GM19463 (cell line): ENCODE results near the gene SEMA3A.

ENCODE experiments used
- ATAC-seq: cut with Tn5 transposase; IDR thresholded peaks from one replicate; pipeline ENCODE4 v1.9.1; 2021; ENCODE audit warnings: mild to moderate bottlenecking, moderate library complexity; ENCODE audit not compliant: unreplicated experiment

The SEMA3A gene

DNA sequence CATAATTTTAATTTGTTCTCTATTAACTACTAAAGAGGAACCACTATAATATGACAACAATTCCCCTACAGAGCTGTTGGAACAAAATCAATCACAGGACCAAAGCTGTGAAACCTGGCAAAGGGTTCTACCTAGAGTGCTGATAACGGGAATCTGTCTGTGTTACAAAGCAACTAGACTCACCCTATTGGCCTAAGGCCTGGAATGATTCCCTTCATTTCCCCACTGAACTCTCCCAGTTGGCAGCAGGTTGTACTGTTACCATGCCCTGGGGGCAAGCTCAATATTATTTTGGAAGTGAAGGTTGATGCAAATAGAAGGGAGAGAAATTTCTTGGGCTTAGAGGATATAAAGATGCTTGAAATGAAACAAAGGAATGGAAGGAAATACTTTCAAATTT lies 81.8 kb downstream of the SEMA3A start:
- ATAC-seq, result no peak

DNA sequence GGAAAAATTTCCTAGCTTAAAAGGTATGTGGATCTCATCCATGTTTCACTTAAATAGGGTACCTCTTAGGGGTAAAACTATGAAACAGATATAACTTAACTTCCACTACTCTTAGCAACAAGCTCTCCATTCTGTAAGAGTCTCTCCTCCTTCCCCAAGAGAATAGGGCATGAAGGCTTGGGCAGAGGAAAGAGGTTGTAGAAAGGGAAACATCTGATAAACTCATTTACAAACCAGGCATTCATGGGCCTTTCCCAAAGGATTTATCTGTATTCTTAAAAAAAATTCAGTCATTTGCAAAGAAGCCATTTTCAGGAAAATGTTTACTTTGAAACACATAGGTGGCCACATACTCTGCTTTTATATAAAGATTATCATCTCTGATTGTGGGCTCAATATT lies 82.7 kb downstream of the SEMA3A start:
- ATAC-seq, result no peak

DNA sequence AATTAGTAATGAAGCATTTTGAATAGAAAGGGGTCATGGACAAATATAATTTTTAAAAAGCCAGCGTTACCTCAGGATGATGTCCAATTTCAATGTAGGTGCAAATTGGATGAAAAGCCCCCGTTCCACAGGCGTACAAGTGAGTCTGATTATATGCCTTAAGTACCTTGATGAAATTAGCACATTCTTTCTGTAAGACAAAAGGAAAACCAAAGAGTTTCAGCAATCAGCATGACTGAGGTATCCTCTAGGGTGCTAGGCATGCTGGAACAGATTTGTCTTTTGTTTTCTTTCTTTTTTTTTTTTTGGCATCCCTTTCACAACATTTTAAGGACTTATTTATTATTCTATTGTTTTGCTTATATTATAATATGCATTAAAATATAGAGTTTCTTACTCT lies 84.2 kb downstream of the SEMA3A start:
- no peak for ATAC-seq

DNA sequence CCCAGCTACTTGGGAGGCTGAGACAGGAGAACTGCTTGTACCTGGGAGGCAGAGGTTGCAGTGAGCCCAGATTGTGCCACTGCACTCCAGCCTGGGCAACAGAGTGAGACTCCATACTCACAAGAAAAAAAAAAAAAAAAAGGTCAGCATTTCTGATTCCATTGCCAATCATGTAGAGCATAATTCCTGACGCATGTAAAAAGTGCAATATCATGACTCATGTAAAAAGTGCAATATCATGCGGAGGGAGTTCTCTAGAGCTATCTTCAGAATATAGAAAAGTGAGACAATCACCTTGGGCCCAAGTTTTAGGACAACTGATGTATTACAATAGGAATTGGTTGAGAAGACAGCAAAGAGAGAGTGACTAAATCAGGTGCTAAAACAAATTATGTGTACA lies 85.8 kb downstream of the SEMA3A start:
- no peak for ATAC-seq

DNA sequence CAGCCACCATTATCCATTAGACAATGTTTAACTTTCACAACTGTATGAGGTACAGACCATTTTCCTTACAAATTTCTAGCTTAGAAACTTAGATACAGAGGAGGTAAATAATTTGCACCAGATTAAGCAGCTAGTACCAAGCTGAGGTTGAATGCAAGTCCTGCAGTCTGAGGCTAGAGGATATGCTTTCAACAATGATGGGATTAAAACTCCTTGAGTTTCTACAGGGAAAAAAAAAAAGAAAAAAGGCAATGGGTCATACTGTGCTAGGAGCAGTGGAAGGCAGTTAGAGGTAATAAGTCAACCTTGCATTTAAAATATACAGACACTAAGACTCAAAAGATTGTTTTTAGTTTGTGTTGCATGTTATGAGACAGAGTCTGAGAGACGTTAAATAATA lies 86.5 kb downstream of the SEMA3A start:
- no peak for ATAC-seq

DNA sequence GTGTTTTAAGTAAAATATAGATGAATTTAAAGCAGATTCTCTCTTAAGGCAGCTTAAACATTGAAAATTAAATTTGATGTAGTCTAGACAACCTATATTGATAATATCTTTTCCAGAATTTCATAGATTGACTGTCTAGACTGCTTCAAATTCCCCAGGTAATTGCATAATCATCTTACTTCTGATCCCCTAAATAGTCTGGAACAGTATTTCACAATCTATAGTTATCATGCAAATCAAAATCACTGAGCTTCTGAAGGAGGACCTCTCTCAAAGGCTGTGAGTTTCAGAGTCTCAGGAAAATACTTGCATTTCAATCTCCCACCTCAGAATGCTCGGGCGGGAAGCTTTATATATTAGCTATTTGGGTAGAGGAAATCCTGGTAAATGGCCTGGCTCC lies 87.3 kb downstream of the SEMA3A start:
- no peak for ATAC-seq

DNA sequence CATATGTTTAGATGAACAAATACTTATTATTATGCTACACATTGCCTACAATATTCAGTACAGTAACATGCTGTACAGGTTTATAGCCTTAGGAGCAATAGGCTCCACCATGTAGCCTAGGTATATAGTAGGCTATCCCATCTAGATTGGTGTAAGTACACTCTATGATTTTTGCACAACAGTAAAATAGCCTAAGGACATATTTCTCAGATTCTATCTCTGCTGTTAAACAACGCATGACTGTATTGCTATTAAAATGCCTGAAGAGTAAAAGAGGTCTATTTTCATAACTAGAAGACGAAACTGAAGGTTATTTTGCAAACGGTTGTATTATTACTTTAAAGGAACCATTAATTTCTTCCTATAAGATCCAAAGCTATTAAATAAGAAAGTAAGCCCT lies 88.3 kb downstream of the SEMA3A start:
- ATAC-seq, result no peak

DNA sequence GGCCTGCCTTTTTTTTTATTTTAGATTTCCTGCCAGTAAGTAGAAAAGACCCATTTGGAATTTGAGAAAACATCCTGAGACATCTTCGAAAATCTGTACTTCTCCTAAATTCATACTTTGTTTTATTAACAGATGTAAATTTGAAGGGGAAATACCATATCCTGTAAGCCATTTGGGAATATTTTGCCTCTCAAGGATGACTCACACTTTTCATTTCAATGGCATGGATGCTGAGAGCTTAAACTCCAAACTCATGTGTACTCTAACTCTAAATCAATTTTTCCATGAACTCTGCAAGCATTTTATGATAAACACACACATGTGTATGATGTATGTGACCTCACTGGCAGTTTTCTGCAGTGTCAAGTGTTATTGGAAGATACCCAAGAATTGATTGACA lies 89.0 kb downstream of the SEMA3A start:
- no peak for ATAC-seq

DNA sequence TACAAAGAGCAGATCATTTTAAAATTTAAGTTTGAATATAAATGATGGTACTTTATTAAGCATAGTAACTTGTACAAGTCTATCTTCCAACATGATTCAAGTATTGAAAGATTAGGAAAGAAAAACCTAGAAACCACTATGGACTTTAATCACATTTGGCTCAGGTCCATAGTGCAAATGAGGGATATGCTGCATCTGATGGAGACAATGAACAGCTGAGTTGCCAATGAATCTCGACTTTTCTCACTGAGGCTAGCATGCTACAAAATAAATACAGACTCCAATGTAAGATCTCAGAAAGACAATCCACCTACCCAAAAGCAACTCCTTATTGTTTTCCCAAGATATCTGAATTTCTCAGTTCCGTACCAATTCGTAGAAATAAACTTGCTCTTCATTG lies 89.8 kb downstream of the SEMA3A start:
- no peak for ATAC-seq

DNA sequence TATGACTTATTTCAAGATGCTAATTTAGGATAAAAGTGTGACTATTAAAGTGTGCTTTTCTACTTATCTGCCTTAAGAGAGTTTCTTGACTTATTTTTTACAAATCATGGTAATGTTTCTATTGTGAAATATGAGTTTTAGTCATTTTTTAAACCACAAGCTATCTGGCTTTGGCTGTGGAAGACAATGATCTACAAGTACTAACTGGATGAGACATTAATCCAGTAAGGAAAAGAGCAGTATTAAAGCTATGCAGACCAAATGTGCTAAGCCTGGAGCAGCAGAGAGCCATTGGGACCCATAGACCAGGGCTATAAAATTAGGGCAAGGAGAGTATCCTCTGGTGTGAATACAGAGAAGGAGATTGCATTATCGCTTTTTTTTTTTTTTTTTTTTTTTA lies 92.4 kb downstream of the SEMA3A start:
- no peak for ATAC-seq

DNA sequence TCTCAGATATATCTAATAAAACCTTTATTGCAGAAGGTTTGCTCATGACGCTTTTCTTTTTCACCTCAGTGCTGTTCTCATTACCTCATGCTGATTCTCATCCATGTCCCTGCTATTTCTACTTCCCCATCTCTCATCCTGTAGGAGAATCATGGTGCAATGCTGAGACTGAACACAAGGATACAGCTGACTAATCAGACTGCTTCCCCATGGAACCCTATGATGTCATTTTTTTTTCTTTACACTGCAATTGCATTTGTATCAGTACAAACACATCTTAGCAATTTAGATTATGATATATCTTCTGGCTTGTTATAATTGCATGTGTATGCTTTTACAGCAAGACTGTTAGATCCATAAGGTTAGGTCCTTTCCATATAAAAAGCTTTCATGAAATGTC lies 93.7 kb downstream of the SEMA3A start:
- ATAC-seq, result no peak

DNA sequence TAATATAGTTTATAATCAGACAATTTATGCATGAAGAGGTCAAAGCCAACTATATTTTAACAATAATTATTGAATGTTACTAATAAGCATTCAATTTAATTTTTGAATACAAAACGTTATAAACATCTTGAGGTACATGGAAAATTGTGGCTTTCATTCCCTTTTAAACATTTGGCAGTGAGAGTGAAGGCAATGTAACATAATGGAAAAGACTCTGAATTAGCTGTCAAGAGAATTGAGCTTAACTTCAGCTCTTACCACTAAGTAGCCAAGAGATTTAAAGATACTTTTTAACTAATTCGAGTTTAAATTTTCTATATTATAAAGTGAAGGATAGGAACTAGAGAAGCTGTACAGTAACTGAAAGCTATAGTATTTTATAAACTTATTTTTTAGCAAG lies 98.6 kb downstream of the SEMA3A start:
- ATAC-seq, result no peak

DNA sequence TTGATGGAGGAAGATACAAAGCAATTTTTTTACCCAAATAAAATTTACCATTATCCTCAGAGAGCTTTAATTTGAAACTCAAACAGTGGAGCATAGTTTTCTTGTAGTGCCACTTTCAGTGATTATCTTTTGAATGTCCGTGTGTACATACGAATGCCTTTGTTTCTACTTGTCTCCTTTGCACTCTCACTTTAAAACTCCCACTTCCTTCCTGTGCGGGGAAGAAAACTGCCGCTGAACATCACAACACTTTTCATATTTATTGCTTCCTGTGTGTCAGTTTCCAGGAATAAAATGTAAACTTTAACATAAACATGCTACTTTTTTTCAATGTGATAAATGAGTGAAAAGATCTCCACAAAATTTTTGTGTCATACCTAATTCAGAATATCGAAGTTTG lies 102.4 kb downstream of the SEMA3A start:
- no peak for ATAC-seq

DNA sequence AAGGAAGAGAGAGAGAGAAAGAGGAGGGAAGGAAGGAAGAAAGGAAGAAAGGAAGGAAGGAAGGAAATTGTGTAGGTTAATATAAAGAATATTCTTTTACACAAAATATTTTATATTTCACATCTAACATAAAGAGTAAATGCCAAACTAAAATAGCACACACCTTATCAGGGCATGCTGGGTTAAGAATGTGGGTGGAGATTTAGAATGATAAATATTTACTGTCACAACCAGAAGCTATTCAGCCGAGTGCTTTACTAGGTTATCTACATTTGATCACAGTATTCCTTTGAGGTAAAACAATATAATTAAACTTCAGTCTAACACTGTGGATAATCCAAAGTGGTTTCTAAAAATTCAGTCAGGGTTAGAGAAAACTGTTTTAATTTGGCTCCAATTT lies 103.3 kb downstream of the SEMA3A start:
- ATAC-seq, result no peak

DNA sequence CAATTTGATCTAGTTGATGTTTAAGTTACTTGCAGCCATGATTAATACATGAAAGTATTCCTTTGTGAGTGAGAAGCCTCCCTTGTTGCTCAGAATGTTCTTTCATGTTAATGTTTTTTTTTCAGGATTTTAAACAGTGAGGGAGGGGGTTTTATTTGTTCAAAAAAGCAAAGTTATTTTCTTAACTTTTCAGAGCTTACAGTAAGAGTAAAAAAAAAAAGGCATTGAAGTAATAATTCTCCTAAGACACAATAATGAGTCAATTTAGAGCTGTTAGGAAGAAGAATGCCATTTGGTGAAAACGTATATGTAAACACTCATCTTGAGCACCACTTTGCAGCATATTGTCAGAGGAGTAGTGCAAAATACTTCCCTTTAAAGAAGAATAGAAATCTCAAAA lies 105.8 kb downstream of the SEMA3A start:
- ATAC-seq, result no peak

DNA sequence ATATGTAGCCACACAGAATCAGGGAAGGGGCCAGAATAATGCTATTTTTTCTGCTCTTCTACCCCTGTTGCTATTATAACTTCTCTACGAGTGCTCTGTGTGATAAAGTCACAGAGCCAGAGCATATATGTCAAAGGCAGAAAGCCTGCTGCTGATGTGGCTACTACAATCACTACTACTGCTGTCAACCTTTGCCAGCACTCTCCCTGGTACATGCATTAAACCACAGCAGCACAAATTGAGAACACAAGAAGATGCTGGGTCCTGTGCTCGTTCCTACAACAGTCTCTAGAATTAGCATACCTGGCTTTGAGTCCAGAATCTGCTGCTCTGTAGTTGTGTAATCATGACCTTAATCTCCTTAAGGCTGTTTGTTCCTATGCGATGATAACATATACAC lies 108.6 kb downstream of the SEMA3A start:
- ATAC-seq, result no peak

DNA sequence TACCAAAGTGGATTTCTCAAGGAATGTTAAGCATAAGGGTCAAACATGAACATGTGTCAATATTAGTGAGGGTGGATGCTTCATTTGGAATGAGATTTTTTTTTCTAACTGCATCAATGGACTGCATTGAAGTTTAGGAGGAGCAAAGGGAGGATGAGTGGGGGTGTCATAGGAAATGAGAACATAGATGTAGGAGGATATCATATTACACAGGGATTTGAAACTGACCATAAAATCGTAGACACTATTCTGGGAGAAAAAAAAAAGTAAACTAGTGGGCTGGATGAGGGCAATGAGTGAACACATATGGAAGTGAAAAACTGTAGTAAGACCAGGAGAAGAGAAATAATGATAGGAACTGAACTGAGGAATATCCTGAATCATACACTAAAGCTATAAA lies 109.4 kb downstream of the SEMA3A start:
- no peak for ATAC-seq

DNA sequence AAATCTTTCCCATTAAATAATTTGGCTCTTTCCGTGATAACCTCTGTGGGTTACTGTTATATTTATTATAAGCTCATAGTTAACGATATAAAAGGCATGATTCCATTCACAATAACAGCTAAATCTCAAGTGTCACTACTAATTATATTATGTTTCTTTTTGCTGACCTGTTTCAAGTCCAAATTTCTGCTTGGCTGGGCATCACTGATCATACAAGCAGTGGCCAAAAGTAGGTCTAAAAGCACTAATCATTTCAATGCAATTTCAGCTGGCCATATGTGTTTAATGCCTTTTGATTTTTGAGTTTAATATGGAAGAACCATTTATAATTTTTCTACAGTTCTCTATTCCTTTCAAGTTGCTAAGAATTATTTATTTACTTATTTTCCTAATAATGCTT lies 110.7 kb downstream of the SEMA3A start:
- no peak for ATAC-seq

DNA sequence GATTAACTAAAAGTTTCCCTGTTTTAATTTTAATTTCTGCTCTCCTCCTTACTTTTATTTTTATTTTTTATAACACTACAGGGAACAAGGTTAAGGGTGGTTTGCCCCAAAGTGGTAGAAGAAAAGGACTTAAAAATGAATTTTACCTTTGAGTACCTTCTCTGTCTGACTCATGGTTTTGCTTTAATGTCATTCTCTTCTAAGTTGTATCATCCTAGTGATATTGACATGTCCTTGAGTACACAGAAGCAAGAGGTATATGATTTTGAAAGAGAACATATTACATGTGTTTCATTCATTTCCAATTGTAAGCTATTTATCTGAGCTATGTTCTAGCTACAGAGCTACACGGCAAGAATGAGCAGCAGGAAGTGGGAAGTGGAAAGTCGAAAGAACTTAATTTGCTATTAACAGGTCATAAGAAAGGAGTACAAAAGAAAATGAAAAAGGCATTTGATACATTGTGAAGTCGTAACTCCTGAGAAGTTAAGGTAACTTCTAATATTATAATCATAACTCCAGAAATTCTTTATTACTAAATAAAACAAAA lies 112.5 kb downstream of the SEMA3A start:
- ATAC-seq, result no peak

DNA sequence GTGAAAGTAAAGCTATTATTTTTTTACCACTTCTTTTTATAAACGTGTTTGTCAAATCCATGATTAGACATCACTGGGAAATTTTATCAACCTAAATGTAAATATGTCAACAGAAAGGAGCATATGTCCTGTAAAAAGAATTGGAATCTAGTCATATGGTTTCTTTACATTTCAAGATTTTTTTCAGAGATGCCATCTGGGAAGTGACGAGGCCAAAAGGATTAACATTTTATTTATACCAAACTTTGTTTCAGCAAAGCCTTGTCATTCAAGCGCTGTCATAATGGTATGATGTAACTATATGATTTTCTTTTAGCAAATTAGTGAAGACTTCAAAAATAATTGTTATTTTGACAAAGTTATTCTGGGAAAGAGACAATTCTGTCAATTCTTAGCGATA lies 117.3 kb downstream of the SEMA3A start:
- ATAC-seq, result no peak

DNA sequence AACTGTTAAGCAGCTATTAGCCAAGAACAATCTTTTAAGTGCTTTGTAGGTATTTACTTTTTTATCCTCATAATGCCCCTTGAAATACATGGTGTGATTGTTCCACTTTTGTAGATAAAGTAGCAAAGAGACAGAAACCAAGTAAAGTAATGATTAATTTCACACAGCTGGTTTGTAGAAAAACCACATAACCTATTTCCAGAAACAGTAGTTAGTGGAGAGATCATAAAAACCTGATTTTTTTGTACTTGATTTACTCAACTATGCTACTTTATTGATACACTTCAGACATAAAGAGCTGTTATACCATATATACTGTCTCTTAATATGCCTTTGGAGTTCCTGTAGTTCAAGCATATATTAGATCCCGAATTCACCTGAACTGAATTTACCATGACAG lies 118.4 kb downstream of the SEMA3A start:
- ATAC-seq, result no peak

DNA sequence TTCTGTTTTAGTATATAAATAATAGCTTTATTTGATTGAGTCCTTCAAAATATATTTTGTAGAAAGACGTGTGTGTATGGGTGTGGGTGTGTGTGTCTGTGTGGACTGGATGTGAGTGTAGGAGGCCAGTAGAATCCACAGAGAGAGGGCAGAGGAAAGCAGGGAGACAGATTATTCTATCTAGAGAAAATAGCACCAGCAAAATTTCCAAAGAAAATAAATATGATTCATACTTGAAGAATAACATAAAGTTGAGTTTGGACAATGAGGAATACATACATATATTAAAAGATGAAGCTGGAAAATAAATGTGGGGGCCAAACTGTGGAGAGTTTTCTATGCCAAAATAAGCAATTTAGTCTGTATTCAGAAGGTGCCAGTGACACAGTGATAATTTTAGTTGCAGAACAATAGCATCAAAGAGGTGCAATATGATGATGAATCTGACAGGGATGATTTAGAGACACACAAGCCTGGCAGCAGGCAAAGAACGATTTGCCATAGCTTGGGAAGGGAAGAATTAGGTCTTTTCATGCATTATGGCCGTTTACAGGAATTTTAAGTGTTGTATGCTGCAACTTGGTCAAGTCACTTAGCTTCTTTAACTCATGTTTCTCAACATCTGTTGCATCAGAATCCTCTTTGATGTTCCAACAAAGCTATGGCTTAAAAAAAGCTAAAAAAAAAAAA lies 121.3 kb downstream of the SEMA3A start:
- no peak for ATAC-seq

DNA sequence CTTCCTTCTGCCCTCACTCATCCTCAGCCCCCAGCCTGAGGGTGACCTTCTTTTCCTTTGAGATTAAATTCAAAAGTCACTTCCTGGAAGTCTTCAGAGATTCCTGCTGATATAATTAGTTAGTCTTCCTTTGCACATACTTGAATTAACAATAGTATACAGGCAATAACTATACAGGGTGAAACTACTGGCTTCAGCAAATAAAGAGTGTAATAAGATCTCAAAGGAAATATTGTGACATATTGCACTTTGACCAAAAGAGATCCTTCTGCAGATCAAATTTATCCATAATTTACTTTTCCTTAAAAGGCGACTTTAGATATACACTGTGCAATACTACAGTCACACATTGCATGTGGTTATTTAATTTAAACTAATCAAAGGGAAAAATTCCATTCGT lies 123.8 kb downstream of the SEMA3A start:
- no peak for ATAC-seq
